Stimulated activated naive CD8-positive, alpha-beta T cell treated with anti-CD3 and anti-CD28 coated beads, Interleukin-15, amount 100 ng/mL, for 72 hours (primary cell): ENCODE results near the gene MEI4.
"Not testable (repeated sequence)": the region's sequence is repeated elsewhere in the genome, so short reads cannot be mapped to it uniquely, and the experiment has no call there.

Experiments
- ATAC-seq: fragments of 150-1000 bp; cut with Tn5 transposase; 2 replicates; pipeline ENCODE4 v1.10.0; 2021; ENCODE audit warnings: mild to moderate bottlenecking, moderate library complexity
- DNase-seq, 2 donors: peaks; one replicate each; pipeline ENCODE4 v3.0.0; 2021 to 2022
- H3K27ac Mint-ChIP-seq, 2 donors: one replicate each; pipeline ENCODE4 v1.8.0; 2022; ENCODE audit warnings: mild to moderate bottlenecking in 2 of 2, mixed read lengths in 2 of 2, moderate library complexity in 2 of 2
- H3K27me3 Mint-ChIP-seq: one replicate; pipeline ENCODE4 v1.8.0; 2022; ENCODE audit warnings: mixed read lengths
- H3K4me1 Mint-ChIP-seq: one replicate; pipeline ENCODE4 v1.8.0; 2022; ENCODE audit warnings: mild to moderate bottlenecking, mixed read lengths
- H3K4me3 Mint-ChIP-seq, 2 donors: one replicate each; pipeline ENCODE4 v1.8.0; 2022; ENCODE audit warnings: mild to moderate bottlenecking in 2 of 2, mixed read lengths in 2 of 2, moderate library complexity in 1 of 2
- H3K9me3 Mint-ChIP-seq, 2 donors: one replicate each; pipeline ENCODE4 v1.8.0; 2022; ENCODE audit warnings: mixed read lengths in 2 of 2

MEI4 gene

GRCh38 chr6:77655035-77655434 lies 2.2 kb downstream of the MEI4 start:
- H3K9me3 Mint-ChIP-seq: peaks cover 12 to 20% of the 10 kb centered on the region in 2 donors
- not testable (repeated sequence) for H3K4me1 Mint-ChIP-seq, H3K4me3 Mint-ChIP-seq, H3K27ac Mint-ChIP-seq, DNase-seq, ATAC-seq
- H3K27me3 Mint-ChIP-seq: peaks cover 12% of the 10 kb centered on the region

- H3K4me3 Mint-ChIP-seq: no peak overlapping the region
These were observed 4.3 kb downstream of the MEI4 start for GRCh38 chr6:77656999-77657764.

GRCh38 chr6:77666340-77666739 lies 13.5 kb downstream of the MEI4 start:
- no peak for ATAC-seq
- H3K27me3 Mint-ChIP-seq: no peaks in the 10 kb centered on the region
- H3K4me1 Mint-ChIP-seq: no peaks in the 10 kb centered on the region
- no peak overlapping the region for H3K27ac Mint-ChIP-seq
- H3K9me3 Mint-ChIP-seq: peaks cover 0 to 12% of the 10 kb centered on the region in 2 donors
- no peak overlapping the region for H3K4me3 Mint-ChIP-seq
- DNase-seq: no peak

More at GRCh38 chr6:77656999-77657764, 4.3 kb downstream of the MEI4 start:
- no peak for ATAC-seq
- Mint-ChIP-seq H3K27me3 (no peaks in the 10 kb centered on the region), H3K9me3 (peaks cover under 1 to 13% of the 10 kb centered on the region in 2 donors), H3K4me1 (no peaks in the 10 kb centered on the region), H3K27ac (no peak overlapping the region)
- DNase-seq: no peak

- Mint-ChIP-seq H3K27me3 (no peaks in the 10 kb centered on the region), H3K9me3 (peaks cover 0 to 12% of the 10 kb centered on the region in 2 donors), H3K4me1 (no peaks in the 10 kb centered on the region), H3K4me3 (no peak overlapping the region), H3K27ac (no peak overlapping the region)
- DNase-seq (no peak), ATAC-seq (no peak)
These were observed 14.0 kb downstream of the MEI4 start for GRCh38 chr6:77666846-77667245.

- Mint-ChIP-seq H3K27ac (no peak overlapping the region), H3K27me3 (no peaks in the 10 kb centered on the region), H3K9me3 (peaks cover 0 to 5% of the 10 kb centered on the region in 2 donors), H3K4me3 (no peak overlapping the region), H3K4me1 (no peaks in the 10 kb centered on the region)
- ATAC-seq (no peak), DNase-seq (no peak)
These were observed 17.1 kb downstream of the MEI4 start for GRCh38 chr6:77669913-77670312.

GRCh38 chr6:77674211-77674610 lies 21.4 kb downstream of the MEI4 start:
- H3K9me3 Mint-ChIP-seq: no peaks in the 10 kb centered on the region
- H3K4me1 Mint-ChIP-seq: no peaks in the 10 kb centered on the region
- no peaks in the 10 kb centered on the region for H3K27me3 Mint-ChIP-seq
- ATAC-seq (no peak), DNase-seq (no peak)
- H3K27ac Mint-ChIP-seq: no peak overlapping the region
- H3K4me3 Mint-ChIP-seq: no peak overlapping the region

GRCh38 chr6:77678048-77678447 lies 25.2 kb downstream of the MEI4 start:
- Mint-ChIP-seq H3K27ac (no peak overlapping the region), H3K27me3 (no peaks in the 10 kb centered on the region), H3K4me1 (no peaks in the 10 kb centered on the region), H3K9me3 (no peaks in the 10 kb centered on the region), H3K4me3 (no peak overlapping the region)
- no peak for ATAC-seq
- no peak for DNase-seq

GRCh38 chr6:77683515-77683914 lies 30.7 kb downstream of the MEI4 start:
- H3K4me1 Mint-ChIP-seq: no peaks in the 10 kb centered on the region
- H3K27me3 Mint-ChIP-seq: no peaks in the 10 kb centered on the region
- no peak for ATAC-seq
- H3K9me3 Mint-ChIP-seq: no peaks in the 10 kb centered on the region
- H3K4me3 Mint-ChIP-seq: no peak overlapping the region
- no peak for DNase-seq
- no peak overlapping the region for H3K27ac Mint-ChIP-seq

- Mint-ChIP-seq H3K9me3 (no peaks in the 10 kb centered on the region), H3K27ac (no peak overlapping the region), H3K27me3 (no peaks in the 10 kb centered on the region), H3K4me3 (no peak overlapping the region), H3K4me1 (no peaks in the 10 kb centered on the region)
- DNase-seq (no peak), ATAC-seq (no peak)
These were observed 34.1 kb downstream of the MEI4 start for GRCh38 chr6:77686931-77687330.

GRCh38 chr6:77688649-77689048 lies 35.8 kb downstream of the MEI4 start:
- ATAC-seq (no peak), DNase-seq (no peak)
- no peaks in the 10 kb centered on the region for H3K9me3 Mint-ChIP-seq
- no peak overlapping the region for H3K27ac Mint-ChIP-seq
- no peaks in the 10 kb centered on the region for H3K27me3 Mint-ChIP-seq
- no peaks in the 10 kb centered on the region for H3K4me1 Mint-ChIP-seq
- no peak overlapping the region for H3K4me3 Mint-ChIP-seq

GRCh38 chr6:77700095-77700494 lies 47.3 kb downstream of the MEI4 start:
- not testable (repeated sequence) for ATAC-seq, H3K27ac Mint-ChIP-seq, H3K4me3 Mint-ChIP-seq, H3K4me1 Mint-ChIP-seq, DNase-seq, H3K27me3 Mint-ChIP-seq, H3K9me3 Mint-ChIP-seq

GRCh38 chr6:77707603-77708002 lies 54.8 kb downstream of the MEI4 start:
- Mint-ChIP-seq H3K9me3 (peaks cover 24 to 26% of the 10 kb centered on the region in 2 donors), H3K27me3 (no peaks in the 10 kb centered on the region), H3K27ac (no peak overlapping the region), H3K4me3 (no peak overlapping the region), H3K4me1 (no peaks in the 10 kb centered on the region)
- ATAC-seq (no peak), DNase-seq (no peak)

- DNase-seq: no peak
- ATAC-seq: no peak
- Mint-ChIP-seq H3K4me1 (no peaks in the 10 kb centered on the region), H3K4me3 (no peak overlapping the region), H3K27ac (no peak overlapping the region), H3K9me3 (peaks cover 6 to 12% of the 10 kb centered on the region in 2 donors), H3K27me3 (no peaks in the 10 kb centered on the region)
These were observed 62.7 kb downstream of the MEI4 start for GRCh38 chr6:77715588-77715987.

GRCh38 chr6:77716311-77716710 lies 63.5 kb downstream of the MEI4 start:
- Mint-ChIP-seq H3K27ac (no peak overlapping the region), H3K9me3 (peaks cover 6 to 12% of the 10 kb centered on the region in 2 donors), H3K4me1 (no peaks in the 10 kb centered on the region), H3K4me3 (no peak overlapping the region), H3K27me3 (no peaks in the 10 kb centered on the region)
- DNase-seq (no peak), ATAC-seq (no peak)

- ATAC-seq, DNase-seq, H3K4me3 Mint-ChIP-seq, H3K27me3 Mint-ChIP-seq, H3K27ac Mint-ChIP-seq, H3K4me1 Mint-ChIP-seq: not testable (repeated sequence)
- peaks cover 18 to 31% of the 10 kb centered on the region in 2 donors for H3K9me3 Mint-ChIP-seq
These were observed 83.2 kb downstream of the MEI4 start for GRCh38 chr6:77736010-77736409.

GRCh38 chr6:77740380-77740779 lies 87.5 kb downstream of the MEI4 start:
- Mint-ChIP-seq H3K4me3 (no peak overlapping the region), H3K4me1 (no peaks in the 10 kb centered on the region), H3K27ac (no peak overlapping the region), H3K9me3 (peaks cover 11 to 16% of the 10 kb centered on the region in 2 donors), H3K27me3 (no peaks in the 10 kb centered on the region)
- no peak for DNase-seq
- no peak for ATAC-seq

GRCh38 chr6:77752156-77752555 lies 99.3 kb downstream of the MEI4 start:
- not testable (repeated sequence) for ATAC-seq, DNase-seq, H3K27ac Mint-ChIP-seq

More at GRCh38 chr6:77752156-77752555, 99.3 kb downstream of the MEI4 start:
- not testable (repeated sequence) for H3K27me3 Mint-ChIP-seq, H3K4me3 Mint-ChIP-seq, H3K4me1 Mint-ChIP-seq
- peaks cover 18 to 43% of the 10 kb centered on the region in 2 donors for H3K9me3 Mint-ChIP-seq
